HG03442 (cell line): ENCODE results near the gene KIAA0825.
A peak's percentile ranks its signal among the peaks of the same experiment; 100 is the strongest.

Source experiments
- ATAC-seq: cut with Tn5 transposase; IDR thresholded peaks from one replicate; pipeline ENCODE4 v1.9.1; 2021; ENCODE audit warnings: mild to moderate bottlenecking, moderate library complexity; ENCODE audit not compliant: unreplicated experiment

Gene KIAA0825

DNA sequence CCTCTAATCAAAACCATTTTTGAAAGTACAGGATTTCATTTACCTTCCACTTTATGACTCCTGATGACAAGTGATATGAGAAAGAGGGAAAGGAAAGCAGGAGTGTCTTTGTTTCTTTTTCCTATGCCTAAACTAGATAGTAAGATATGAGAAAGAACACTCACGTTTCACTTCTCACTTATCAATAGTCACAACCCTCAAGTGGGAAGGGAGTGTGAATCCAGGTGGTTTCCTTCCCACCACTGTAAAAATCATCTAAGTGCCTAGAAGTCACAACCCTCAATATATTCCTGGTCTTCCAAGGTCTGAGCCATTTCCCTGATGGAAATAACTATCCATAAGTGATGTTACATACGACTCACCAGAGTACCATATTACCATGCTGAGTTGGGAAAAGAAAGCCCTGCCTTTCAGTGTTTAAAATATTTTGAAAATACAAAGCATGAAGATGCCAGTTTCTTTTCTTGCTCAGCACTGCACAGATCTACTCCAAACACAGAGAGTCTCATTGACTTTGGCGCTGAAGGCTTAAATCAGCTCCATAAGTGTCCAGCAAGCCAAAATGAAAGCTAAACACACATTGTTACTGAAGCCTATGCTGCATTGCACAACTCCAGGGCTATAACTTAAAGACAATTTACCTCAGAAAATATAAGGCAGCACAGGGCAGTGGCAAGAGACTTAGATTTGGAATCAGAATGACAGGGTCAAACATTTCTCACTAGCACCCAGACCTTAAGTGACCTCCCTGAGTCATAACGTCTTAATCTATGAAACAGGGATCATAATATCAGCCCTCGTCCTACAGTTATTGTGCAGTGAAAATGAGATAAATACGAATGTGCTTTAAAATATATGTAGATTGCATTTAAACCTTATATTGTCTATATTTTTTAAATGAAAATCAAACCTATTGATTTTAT lies 301.2 kb downstream of the KIAA0825 start:
- no peak for ATAC-seq

DNA sequence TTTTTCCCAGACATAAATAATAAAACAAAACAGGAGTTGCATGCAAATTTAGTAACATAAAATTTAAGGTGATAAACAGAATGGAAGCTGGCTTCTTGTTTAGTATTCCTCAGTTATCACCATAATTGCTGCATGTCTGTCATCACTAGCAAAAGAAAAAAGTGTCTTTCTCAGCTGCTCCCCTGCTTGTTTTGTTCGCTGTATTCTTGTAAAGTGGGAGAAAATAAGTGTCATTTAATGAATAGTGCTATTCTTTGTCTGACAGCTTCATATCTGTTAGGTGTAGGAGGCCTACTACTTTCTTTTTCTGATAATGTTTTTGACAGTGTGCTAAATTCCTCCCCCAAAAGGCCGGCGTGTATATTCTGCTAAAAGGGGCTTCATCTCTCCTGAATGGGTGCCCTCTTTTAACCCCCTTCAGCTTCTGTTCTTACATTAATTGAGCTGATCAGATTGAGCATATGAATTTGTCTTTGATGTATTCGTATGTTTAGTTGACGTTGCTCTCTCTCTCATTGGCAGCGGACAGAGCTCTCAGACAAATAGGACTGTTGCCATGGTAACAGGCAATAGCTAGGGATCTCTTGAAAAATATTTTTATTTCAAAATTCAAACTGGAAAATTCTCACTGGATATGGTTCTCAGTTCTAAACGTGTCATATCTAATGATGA lies 303.8 kb downstream of the KIAA0825 start:
- ATAC-seq: no peak

DNA sequence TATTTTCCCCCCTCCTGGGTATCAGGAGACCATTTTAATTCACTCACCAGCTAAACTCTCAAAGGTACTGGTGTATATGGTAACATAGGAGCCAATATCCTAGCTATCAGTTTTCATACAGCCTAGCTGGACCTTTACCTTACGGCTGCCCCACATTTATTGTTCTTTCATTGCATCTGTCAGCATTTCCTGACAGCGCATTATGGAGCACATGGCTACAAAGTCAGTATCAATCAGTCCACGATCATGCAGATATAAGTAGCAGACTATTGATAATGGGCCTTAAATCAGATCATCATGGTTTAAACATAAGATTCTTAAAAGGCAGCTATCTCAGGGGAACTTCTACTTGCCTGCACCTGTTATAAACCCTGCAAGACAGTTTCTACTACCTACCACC lies 304.7 kb downstream of the KIAA0825 start:
- ATAC-seq: no peak

DNA sequence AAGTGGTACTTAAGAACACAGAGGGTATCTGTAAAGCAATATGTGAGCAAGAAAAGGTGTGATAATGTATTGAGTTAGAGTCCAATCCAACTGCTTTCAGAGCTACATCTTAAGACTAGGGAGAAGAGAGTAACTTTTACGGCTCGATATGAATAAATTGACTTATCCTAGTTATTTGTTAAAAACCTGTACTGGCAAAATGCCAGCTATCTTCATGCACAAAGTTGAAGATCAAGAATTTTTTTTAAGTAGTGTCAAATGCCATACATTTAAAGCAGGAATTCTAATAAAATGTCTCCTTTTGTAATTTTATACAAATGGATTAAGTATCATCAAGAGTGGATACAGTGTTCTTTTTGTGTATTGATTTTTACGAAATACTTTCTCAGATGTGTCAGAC lies 305.2 kb downstream of the KIAA0825 start:
- ATAC-seq: no peak

DNA sequence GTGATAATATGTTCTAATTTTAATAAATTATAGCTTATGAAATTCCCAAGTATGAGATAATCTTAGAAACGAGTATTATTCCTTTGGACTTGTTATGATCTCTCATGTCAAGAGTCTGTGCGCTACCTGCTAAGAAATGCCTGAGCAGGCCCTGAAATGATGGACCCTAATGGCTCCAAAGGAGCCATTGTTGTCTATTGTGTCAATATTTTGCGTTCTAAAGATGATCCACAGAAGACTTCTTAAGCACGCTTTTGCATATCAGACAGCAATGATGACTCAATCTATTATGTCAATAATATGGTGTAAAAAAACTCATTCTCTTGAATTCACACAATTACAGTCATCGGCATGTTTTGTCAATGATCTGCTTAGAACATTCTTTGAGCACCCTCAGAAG lies 306.1 kb downstream of the KIAA0825 start:
- ATAC-seq: no peak

DNA sequence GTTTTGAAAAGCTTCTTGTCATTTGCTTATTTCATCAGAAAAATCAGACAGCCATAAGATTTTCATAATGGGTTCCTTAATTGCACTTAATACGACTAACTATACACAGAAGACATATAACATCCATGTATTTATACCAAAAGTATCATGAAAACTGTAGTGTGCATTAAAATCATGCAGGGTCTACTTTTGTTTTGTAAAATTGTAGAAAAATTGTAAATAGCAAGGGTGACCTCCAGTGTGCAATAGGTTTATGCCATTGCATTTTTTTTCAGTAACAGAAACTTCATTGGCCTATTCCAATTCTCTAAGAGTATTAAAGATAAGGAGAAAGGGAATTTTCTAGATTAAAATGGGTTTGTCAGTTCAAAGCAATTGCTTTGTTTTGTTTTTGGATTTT lies 307.6 kb downstream of the KIAA0825 start:
- ATAC-seq: no peak

DNA sequence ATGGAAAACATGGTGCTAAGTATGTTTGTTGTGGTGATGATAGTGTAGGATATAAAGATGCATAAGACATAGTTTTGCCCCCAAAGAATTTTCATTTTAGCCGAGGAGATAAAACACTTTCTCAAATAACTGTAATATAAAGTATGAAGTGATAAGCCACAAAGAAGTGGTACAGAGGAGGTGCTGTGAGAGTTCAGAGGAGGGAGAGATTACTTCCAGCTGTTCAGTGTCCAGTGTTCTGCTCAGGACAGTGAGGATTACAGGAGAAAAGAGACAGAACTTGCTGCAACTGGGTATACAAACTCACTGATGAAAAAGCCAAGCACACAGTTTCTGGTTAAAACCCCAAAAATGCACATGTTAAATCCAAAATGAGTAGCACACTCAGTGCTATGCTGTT lies 309.3 kb downstream of the KIAA0825 start:
- no peak for ATAC-seq

DNA sequence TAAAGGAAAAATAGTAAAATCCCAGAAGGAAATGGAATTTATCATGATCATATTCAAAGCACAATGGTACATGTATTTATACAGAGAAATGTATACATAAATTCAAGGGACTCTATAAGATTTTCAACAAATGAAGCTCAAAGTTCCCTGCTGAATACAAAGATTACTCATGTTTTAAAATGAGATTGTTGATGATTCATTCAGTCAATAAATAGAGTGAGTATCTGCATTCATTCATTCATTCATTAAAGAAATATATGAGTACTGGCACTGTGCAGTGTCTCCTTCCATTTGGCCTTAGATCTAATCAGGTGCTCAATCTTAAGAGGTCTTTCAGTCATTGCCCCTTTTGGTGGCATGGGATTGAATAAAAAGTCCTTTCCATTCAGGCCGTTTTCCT lies 310.0 kb downstream of the KIAA0825 start:
- ATAC-seq: no peak

DNA sequence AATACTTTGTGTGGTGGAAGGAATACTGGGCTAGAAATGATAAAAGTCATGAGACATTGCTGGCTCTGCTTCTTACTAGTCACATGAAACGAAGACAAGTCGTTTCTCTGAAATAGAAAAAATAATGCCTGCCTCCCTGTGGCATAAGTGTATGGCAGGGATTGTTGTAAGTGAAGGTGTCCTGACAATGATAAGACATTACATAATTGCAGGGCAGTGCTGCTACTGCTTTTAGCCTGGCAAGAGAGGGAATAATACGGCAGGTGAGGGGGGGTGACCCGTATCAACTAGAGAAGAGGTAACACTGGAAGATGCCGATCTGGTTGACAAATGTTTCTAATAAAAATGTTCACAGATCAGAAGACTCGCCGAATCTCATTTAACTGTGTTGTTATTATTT lies 314.3 kb downstream of the KIAA0825 start:
- no peak for ATAC-seq

DNA sequence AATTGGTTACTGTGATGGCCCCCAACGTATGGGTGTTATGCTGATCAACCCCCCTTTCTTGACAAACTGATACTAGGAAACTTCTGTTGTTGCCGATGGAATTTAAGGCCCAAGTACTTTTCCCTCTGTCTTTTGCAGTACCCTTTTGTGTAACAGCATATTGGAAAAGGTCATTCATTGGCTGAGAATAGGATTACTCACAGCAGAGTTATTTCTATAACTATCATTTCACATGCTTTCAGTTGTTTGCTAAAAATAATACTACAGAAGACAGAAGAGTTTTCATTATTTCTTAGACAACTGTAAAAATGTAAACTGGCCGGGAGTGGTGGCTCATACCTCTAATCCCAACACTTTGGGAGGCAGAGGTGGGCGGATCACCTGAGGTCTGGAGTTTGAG lies 329.5 kb downstream of the KIAA0825 start:
- ATAC-seq: no peak

DNA sequence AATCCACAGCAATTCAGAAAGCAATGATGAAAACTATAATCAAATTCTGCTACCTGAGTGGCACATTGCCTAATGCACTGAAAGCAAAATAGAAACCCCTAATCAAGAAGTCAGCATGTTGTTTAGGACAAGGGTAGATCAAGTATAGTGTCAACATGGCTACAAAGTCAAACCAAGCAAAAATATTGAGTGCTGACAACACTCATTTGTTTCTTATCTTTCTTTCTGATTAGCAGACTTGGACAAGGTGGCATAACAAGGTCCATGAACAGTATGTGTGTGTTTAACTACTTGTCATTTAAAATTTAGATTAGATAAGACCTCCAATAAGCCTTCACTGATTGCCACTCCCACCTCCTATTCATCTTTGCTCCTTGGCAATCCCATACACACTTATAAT lies 332.4 kb downstream of the KIAA0825 start:
- no peak for ATAC-seq

DNA sequence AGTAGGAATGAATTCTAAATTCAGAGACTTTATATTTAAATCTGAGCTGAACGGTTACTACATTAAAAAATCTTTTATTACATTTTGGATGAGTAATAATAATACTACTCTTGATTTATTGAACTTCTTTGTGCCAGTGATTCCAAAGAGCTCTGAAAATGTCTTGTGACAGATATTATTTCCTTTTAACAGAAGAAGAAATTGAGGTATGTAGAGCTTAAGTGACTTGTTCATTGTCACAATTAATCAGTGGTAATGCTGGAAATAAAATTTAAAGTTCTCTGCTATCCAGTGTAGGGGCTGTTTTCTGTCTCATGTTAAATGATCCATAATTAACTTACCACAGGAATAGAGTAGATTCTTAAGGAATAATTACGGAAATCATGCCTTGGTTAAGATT lies 335.3 kb downstream of the KIAA0825 start:
- ATAC-seq: no peak

DNA sequence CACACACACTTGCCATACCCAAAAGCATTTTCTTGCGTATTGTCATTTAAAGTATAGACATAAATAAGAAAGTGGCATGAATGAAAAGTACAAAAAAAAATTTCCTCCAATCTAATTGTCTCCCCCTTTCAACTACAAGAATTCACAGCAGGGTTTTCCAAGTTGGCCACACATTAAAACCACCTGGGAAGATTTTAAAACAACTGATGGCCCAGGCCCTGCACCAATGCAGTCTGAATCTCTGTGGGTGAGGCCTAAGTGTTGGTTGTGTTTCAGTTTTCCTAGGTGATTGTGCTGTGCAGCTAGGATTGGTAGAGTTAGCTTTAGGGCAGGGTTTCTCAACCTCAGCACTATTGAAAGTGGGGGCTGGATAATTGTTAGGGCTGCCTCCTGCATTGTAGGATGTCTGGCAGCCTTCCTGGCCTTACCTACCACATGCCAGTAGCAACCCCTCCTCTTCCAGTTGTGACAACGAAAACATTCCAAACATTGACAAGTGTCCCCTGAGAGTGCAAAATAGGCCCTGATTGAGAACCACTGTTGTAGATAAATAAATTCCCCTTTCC lies 337.1 kb downstream of the KIAA0825 start:
- ATAC-seq: no peak

DNA sequence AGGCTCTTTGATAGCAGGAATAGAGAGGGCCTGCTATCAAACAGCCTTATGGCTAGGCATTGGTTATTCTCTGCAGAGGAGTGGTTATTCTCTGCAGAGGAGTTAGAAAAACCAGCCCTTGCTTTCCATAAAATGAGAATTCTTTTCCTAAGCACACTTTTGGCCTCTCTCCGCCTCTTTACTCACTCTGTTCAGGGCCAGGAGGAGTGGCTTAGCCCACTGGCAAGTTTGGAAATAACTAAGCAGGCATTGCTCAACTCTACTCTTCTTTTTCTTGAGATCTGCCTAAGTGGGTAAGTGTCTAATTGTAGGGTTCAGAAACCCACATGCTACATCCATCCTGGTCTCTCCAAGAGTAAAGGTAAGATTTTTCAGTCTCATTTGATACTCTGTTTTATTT lies 341.7 kb downstream of the KIAA0825 start:
- no peak for ATAC-seq

DNA sequence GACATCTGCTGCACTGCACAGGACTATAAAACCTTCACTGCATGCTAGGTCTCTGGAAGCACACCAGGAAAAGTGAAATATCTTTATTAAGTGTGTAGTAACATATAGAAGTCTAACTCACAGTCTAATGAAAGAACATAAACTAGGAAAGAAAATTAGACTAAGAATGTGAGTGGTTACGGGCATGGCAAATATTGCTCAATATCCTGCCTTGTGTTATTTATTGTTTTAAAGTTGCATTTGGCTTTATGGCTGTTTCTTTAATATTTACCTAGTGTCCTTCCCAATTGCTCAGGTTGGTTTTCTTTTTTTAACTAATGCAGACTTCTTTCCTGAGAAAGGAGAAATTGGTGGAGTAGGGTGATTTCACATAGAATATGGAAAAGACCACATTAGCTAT lies 342.4 kb downstream of the KIAA0825 start:
- no peak for ATAC-seq

DNA sequence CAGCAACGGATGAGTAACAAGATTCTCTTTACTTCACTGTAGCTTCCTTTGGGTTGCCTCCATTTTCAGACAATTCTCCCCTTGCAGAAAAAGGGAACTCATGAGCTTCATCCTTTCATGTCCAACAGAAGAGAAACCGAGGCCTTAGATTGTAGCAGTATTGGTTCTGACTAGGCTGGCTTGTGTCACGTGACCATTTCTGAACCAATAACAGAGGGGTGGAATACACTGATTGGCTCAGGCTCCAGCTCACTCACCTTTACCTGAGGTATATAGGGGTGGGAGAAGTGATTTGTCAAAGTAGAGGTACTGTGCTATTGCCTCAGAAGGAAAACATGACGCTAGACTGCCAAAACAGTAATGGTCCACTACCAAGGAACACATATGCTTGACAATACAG lies 343.7 kb downstream of the KIAA0825 start:
- ATAC-seq: no peak

DNA sequence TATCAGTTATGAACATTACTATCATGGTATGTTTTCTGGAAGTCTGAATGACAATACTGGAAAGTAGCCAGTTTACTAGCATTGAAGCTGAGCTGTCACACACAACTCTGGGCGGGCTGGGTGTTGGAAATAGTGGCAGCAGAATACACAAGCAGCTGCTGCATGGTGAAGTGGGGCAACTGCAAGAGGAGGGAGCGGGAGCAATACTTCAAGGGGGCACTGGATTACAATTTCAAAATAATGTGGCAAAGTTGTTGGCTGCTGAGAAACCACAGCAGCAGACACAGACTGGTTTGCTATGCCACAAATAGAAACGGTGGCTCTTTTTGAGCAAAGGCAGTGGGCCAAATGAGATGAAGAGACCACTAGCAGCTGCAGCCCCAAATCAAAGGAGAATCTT lies 350.2 kb downstream of the KIAA0825 start:
- ATAC-seq: no peak

DNA sequence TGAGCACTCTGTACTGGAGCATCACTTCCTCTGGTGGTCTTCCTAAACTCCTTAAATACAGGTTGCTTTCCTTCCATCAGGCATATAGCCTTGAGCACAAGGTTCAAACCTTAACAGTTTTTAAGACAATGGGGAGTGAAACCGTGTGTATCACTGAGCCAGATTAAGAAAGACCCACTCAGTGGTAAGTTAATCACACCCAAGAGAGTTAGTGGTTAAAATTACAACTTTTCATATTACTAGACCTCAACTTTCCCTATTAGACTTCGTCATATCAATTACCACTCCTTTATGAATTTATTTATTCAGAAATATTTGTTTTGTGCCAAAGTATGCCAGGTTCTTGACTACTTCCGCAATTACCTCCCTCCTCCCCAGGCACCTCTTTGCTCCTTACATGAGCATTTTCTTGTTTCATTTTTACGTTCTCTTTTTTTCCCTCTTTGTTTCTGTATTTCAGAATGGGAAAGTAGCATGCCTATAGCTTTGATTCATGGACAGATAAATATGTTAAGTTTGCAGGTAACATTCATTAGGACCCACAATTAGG lies 351.0 kb downstream of the KIAA0825 start:
- ATAC-seq: no peak

DNA sequence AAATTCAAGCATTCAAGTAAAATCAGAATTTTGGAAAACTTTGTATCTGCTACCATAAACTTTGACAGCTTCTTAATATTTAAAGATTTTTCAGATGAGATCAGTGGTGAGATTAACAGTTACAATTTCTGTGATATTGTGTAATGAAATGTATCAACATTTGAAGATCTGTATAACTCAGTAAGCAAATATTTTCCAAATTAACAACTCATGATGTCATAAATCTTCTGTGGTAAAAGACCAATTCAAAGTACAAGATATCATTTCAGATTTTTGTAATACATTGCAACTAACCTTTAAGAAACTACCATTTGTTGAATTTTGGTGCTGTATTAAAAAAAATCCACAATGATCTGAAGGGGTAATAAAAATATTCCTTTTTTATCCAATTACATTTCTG lies 352.2 kb downstream of the KIAA0825 start:
- no peak for ATAC-seq

DNA sequence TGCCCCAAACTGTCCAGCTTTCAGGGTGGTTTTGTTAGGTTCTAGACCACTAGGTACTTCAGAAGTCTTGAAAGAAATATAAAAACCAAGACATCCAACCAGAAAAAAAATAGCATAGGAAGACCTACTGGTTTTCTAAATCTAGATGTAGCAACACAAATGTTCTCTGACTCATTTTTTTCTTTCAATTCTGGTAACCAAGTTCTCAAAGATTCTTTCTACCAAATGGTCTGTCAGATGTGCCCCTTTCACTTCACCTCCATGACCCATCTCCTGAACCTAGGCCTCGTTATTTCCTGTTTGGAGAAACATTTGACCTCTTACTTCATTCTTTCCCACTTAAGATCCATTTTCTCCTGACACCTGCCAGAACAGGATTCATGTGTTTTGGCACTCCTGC lies 355.3 kb downstream of the KIAA0825 start:
- ATAC-seq: peak; percentile 69

DNA sequence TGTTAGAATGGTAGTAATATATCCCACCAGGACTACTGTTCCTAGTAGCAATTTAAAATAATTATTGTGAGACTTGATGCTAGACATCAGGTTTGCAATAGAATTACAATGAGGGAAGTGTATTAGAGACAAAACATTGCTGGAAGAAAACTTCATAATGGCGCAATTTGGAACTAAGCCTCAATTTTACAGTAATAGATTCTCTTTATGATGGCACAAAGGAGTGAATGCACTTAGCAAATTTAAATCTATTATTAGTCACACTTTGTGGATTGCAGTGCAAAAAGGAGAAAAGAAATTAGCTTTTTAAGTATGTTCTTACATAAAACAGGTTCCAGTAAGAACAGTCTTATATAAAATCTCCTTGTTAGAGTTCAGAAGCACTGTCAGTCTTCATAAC lies 358.3 kb downstream of the KIAA0825 start:
- no peak for ATAC-seq

DNA sequence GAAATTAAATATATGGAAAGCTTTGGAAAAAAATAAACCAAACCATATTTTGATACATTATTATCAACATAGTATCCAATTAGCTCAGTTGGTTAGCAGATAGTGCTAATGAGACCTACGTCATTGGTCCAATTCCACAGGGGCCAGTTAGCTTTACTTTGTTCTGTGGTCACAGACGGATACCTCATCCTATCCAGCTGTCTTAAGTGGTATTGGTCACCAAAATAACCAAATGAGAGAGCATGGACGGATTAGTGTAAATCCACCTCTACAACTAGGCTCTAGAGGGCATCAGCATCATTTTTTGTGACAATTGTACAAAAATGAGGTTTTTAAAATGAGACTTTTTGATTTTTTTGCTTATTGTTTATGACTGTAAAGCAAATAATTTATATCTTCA lies 364.2 kb downstream of the KIAA0825 start:
- ATAC-seq: no peak
